ENCODE measurements around the gene FAAP20.
A peak's percentile ranks its signal among the peaks of the same experiment; 100 is the strongest.

FAAP20 gene

DNA sequence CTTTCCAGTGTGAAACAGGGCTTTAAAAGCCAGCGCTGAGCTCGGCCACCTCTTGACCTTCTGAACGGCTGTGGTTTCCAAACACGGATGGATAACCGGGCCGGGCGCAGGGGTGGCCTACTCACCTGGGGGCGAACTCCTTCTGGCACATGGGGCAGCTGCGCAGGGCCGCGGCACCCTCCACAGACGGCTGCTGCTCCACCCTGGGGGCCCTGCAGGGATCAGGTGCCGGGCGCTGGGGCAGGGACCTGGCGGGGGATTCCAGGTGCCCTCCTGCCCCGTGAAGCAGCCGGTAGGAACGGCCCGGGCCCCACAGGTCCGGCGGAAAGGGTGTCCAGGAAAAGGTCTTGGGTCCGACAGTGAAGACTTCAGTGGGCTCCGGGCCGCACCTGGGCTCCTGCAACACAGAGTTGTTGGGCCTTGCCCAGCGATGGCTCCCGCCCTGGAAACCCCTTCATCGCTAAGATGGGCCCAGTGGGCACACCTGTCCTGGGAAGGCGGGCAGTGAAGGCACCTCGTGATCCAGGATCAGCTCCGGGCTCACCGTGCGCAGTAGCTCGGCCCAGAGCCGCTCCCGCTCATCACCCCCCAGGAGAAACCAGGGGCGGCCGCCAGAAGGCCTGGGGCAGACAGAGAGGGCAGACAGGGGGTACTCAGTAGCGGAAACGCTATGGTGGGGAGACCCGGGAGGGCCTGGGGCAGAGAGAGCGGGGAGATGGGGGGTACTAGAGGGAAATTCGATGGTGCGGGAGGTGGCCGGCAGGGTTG lies 874 bp downstream of the FAAP20 start:
- DNase-seq, result no peak

DNA sequence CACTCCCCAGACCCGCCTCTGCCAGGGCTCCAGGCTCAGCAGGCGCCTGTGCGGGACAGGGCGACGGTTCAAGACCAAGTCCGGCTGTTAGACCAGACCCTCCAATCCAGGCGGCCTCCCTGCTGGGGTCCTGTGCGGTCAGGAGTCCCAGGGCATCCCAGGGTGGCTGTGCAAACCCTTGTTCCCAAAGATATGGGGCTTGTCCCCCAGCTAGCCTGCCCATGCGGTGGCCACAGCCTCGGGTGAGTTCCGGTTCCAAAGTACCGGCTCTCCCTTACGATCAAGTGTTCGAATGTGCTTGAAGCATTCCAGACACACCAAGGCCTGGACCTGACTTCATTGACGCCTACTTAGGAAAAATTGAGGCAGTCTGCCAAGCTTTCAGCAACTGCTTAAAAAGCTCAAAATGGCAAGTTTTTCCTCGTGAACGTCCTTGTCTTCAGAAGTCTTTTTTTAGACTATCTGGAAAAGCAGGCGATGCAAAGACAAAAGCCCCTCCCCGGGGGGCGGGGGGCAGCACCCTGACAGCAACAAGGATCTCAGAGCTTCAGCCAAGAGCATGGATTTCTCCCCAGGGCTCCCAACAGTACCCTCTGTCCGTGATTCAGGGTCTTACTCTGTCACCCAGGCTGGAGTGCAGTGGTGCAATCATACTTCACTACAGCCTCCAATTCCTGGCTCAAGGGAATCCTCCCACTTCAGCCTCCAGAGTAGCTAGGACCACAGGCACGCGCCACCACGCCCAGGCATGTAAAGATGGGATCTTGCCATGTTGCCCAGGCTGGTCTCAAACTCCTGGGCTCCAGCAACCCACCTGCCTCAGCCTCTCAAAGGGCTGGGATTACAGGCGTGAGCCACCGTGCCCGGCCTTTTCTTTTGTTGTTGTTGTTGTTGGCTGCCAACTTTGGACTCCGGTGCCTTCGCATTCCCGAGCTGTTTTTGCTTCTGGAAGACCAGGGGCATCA lies 2.3 kb downstream of the FAAP20 start:
- DNase-seq, result peak; percentile 69

DNA sequence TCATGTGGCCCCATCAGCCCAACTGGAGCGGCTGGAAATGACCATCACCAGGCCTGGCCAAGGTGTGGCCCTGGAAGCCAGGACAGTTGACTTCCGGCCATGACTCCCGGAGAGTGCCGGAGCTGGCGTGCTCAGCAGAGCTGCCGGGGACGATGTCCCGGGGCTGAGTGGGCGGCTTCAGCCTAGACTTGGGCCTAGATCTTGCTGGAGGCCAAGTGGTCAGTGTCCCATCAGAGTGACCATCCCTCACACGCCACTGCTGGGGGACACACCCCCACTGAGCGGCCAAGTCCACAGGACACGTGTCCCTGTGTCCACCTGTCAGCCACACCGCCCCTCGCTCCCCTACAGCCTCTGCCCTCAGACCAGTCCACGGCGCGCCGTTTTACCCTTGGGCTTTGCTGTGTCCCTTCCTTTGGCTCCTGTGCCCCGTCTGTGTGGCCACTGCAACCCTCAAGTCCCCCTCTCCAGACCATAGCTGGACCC lies 4.0 kb downstream of the FAAP20 start:
- DNase-seq, result no peak

DNA sequence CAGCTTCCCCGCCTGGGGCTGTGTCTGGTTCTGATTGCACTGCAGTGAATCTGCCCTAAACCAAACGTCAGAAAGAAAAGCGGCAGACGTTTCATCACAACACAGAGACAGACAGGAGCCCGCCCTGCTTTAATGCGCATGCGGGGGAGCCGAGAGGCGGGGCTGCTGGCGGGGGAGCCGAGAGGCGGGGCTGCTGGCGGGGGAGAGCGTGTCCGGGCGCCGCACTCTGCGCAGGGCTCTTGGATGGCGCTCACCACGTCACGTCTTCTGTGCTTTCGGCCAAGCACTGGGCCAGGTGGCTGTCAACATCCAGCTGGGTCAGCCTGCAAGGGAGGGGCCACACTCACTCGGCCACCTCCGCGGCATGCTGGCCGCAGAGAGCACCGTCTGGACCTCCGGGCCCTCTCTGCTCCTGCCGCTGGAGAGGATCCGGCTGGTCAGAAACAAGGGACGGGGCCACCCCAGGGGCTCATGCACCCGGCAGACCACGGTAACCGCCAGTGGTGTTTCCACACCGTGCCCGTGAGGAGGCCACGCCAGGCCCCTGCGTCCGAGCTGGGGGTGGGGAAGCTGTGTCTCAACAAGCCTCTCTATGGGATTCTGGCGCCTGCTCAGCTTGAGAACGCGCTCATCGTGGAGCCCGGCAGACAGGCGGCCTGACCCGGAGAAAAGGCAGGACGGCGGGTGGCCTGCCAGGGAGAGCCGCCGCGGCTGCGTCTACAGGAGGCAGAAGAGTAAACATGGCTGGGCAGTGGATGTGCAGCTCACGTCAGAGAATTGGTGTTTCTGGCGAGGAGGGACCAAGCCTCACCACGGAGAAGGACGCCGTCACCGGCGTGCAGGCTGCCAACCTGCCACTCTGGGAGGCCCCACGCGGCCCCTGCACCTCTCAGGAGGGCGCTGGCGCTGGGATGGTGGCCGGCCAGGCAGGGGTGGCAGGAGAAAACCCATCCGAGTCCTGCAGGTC lies 4.8 kb downstream of the FAAP20 start:
- DNase-seq, result peak; percentile 97

DNA sequence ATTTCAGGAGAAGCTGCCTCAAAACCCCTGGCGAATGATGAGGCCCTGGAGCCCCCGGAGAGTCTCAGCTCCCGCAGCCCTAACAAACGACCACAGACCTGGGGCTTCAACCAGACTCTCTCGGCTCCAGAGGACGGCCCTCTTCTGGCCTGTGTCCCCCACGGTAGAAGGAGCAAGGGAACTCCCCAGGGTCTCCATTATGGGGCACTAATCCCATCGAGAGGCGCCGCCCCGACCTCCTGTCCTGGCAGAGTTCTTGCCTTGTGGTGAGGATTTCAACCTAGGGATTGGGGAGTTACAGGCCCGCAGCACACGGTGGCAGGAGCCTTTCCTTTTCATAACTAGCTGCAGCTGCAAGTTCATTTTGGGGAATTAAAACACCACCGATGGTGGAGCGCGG lies 6.2 kb downstream of the FAAP20 start:
- DNase-seq, result no peak

DNA sequence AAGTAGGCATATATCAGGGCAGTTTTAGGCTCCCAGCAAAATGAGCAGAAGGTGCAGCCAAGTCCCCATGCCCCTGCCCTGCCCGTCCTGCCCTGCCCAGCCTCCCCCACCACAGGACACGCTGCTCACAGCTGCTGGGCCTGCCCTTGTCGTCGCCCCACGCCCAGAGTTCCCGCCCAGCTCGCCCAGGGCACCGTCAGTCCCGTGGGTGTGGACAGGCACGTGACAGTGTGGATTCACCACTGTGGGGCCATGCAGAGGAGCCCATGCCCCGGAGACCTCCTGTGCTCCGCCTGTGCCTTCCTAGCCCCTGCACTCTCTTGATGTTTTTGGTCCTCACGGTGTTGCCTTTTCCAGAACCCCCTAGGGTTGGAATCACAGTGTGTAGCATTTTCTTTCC lies 7.0 kb downstream of the FAAP20 start:
- DNase-seq, result no peak

DNA sequence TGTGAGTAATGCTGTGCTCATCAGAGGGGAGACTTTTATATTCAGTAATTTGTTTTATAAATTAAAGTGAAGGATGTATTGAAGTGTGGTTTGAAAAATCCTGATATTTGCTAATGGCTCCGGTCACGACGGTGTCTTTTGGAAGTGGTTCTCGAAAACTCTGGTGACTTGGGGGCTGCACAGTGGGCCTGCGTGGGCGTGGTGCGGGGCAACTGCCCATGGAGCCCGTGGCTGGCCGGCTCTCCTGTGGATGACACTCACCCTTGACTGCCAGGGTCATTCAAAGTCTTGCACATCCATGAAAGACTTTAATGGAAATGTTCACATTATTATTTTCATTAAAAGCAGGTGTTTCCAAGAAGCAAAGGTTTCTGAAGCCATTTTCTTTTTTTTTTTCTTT lies 7.7 kb downstream of the FAAP20 start:
- no peak for DNase-seq

DNA sequence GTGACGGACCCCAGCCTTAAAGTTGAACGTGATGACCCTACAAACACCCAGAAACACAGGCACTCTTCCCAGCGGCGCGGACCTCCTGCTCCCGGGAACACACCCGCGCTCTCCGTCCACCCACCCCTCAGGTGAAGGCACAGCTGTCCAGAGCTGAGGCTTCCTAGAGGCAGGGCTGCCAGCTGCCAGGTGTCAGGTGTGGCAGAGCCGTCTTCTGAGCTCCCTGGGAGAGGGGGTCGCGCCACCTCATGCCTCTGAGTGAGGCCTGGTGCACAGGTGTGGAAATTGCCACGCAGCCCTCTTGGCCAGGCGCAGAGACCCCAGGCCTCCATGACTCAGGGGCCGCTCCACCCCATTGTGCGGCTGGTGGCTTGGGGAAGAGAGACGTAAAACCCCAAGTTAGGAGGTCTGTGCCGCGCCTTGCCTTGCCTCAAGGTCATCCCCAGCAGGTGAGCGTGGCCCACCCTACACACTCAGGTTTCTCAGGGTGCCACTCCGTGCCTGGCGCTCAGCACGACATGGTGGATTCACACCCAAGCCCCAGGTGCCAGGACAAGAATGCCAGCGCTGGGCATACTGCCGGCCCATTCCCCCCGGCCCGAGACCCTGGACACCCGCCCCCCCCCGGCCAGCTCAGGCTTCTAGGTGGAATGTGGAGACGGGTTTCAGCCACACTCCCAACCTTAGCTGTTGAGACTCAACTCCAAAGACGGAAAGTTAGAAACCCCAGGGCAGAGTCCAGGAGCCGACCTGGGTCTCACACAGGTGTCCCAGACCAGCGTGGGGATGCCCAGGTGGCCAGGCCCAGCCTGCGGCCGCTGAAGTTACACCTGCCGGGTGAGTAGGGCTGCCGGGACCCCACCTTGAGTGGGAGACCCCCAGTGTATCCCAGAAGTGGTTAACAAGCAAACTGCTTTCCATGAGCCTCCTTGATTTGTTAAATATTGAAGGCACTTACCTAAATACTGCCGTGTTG lies 8.4 kb downstream of the FAAP20 start:
- DNase-seq, result no peak

DNA sequence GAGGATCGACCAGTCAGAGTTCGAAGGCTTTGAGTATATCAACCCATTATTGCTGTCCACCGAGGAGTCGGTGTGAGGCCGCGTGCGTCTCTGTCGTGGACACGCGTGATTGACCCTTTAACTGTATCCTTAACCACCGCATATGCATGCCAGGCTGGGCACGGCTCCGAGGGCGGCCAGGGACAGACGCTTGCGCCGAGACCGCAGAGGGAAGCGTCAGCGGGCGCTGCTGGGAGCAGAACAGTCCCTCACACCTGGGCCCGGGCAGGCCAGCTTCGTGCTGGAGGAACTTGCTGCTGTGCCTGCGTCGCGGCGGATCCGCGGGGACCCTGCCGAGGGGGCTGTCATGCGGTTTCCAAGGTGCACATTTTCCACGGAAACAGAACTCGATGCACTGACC lies 9.6 kb downstream of the FAAP20 start:
- no peak for DNase-seq

DNA sequence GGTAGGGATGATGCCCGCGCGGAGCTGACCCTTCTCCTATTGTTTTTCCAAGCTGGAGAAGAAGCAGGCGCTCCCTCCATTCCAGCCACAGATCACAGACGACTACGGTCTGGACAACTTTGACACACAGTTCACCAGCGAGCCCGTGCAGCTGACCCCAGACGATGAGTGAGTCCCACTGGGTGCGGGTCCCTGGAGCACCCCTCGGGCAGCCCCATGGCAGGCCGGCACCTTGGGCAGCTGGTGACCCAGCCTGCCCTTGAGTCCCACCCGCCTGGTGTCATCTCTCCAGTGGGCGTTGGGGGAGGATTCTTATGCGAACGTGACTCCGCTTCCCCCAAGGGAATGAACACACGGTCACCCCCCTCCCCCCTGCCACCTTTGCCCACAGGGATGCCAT lies 10.0 kb downstream of the FAAP20 start:
- DNase-seq, result no peak

DNA sequence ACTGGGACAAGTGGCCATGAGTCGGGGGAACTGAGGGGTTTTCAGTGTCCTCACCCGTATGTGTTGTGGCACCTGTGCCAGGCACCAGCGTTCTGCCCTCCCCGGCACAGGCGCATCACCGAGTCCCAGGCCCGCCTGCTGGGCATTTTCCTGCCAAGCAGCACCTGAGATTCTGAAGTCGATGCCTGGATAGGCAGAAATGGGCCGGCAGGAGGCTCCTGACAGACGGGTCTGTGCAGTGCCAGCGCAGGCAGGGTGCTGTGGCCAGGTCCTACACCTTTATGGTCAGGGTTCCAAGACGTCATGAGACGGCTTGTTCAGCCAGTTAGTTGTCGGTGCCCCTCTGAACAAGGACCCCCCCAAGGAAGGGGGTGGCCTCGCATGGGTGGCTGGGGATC lies 10.6 kb downstream of the FAAP20 start:
- no peak for DNase-seq

DNA sequence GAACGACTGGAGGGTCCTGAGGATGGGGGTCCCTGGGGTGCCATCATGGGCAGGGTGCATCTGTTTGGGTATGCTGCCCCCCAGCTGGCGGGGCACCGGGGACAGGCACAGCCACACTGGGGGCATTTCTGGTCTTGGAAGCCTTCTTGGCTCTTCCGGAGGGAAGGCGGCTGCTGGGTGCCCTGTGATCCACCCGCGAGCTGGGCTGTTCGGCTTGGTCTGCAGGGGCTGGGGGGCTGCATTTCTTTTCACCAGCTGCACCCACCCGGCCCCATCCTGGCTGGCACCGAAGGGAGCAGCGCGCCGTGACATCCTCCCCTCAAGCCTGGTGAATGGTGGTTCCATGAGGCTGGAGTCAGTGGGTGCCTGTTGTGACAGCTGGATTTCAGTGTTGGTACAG lies 12.2 kb downstream of the FAAP20 start:
- DNase-seq, result no peak

DNA sequence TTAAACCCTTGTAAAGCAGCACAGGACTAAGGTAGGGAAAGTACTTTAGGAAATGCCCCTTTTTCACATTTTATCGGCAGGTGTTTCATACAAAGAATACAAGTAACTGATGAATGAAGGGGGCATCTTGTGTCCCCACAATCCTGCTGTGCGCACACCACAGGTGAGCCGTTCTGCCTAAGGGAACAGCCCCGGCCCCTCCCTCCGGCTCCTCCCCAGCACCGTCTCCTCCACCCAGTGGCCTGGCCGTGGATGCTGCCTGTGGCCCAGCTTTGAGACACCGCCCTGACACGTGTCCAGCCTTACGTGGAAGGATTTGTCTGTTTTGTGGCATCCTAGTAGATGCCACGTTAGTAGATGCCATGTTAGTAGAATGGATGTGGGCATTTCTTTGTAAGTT lies 12.8 kb downstream of the FAAP20 start:
- DNase-seq, result no peak

DNA sequence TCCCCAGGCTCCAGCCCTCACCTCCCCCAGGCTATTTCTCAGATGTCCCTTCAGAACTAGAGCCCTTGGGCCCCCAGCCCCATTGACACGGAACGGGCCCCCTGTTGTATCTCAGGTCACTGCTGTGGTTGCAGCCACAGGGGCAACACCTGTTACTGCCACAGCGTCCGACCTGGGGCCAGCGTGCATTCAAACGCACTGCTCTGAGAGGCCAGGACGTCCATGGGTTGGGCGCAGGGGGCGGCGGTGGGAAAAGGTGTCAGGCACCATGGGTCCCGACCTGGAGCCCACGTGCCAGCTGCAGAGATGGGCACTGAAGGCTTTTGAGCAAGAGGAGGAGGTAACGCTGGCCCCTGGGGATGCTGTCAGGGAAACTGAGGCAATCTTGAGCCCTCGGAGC lies 13.3 kb downstream of the FAAP20 start:
- no peak for DNase-seq

DNA sequence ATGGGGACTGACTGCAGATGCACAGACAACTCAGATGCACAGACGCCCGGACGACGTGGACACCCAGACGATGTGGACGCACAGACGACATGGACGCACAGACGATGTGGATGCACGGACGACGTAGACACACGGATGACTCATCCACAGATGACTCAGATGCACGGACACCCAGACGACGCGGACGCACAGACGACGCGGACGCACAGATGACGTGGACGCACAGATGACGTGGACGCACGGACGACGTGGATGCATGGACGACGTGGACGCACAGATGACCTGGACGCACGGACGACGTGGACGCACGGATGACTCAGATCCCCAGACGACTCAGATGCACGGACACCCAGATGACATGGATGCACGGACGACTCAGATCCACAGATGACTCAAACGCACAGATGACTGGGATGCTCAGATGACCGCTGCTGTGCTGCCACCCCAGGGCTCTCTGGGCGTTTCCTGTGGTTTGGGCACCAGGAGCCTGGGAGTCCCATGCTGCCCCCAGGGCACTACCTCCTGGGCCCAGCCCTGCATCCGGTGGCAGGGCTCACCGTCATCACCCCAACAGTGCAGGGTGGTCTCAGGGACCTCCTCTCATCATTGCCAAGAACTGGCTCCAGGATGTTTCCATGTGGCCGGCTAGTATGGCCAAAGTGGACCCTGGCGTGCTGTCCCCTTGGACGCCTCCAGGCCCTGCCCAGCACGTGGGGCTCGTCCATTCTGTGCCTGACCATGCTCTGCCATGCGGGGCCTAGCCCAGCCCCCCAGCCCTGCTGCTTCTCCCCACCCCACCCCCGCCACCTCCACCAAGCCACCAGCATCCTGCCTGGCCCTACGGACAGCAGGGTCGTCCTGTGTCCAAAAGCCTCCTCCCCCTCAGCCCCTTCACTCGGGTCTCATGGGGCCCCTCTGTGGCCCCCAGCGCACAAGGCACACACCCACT lies 14.0 kb downstream of the FAAP20 start:
- no peak for DNase-seq

DNA sequence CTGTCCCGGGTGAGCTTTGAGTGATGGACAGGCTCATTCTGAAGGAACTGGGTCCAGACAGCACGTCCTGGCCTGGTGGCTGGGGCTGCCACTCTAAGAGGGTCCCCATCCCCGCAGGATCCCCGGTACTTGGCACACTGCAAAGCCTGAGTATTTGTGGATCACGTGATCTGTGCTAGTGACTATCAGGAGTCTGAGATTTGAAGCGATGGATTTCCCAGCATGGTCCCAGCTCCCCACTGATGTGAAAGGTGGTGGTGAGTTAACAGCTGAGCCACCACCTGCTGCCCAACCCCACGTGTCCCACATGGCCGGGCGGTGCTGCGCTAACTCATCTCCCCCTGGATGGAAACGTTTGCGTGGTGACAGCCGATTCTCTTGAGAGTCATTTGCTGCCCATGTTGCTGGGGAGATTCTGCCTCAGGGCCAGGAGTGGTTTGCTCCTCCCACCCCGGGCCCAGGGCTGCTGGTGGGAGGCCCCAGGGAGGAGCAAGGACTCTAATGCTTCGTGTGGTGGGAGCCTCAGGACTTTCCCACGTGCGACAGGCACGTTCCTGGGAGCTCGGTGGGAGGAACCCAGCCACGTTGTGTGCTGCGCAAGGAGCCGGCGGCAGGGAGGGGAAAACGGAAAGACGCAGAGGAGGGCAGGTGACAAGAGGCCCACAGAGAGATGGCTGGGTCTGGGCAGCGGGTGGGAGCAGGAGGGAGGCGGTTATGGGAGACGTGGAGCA lies 15.1 kb downstream of the FAAP20 start:
- DNase-seq, result no peak

DNA sequence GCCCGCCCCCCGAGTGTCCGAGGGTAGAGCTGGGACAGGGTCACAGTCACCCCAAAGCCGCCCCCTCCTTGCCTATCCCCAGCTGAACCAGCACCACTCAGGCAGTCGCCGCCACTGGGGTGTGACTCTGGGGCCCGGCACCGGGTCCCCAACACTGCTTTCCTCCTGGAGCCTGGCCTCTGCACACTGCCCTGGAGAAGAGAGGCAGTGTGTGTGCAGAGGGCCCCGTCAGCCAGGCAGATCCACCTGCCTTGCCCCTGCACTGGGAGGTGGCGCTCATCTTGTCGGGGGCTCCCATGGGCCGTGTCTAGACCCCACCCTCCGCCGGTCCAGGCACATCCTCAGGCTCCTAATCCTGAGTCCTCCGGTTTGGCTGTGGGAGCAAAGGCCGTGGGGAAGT lies 15.7 kb downstream of the FAAP20 start:
- no peak for DNase-seq

DNA sequence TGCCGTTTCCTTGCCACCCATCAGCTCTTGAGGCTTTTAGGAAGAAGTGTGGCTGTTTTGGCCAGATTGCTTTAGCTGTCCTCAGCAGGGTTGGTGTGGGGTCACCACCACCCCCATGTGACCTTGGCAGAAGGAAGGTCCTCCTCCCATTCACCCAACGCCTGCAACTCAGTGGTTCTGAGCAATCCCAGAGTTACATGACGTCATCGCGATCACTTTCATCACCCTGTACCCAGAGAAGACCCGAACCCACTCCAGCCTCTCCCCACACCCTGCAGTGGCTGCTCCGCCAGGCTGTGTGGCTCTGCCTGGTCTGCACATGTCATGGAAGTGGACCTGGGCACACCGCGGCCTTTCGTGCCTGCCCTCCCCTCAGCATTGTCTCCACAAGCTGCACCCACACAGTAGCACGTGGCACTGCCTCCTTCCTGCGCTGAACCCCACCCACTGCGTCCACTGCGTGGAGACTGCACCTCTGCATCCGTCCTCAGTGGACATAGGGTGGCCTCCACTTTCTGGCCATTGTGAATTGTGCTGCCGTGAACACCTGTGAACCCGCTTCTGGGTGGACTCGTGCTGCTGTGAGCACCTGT lies 16.5 kb downstream of the FAAP20 start:
- no peak for DNase-seq

DNA sequence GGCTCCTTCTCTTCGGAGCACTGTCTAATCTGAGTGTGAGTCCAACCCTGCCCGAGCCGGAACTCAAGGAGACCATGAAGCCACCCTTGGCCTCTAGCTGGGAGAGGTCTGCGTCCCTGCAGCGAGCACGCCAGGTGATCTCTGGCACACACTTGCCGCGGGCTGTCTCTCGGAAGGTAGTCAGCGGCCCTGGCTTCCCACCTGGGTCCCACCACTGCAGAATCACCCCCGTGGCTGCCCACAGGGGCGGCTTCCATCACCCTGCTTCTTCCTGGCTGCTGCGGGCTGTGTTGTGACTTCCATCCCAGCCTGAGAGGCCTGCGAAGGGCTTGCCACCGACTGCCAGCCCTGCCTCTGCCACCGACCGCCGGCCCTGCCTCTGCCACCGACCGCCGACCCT lies 17.0 kb downstream of the FAAP20 start:
- DNase-seq, result no peak
